ENCODE results near the gene AFAP1.

DNA sequence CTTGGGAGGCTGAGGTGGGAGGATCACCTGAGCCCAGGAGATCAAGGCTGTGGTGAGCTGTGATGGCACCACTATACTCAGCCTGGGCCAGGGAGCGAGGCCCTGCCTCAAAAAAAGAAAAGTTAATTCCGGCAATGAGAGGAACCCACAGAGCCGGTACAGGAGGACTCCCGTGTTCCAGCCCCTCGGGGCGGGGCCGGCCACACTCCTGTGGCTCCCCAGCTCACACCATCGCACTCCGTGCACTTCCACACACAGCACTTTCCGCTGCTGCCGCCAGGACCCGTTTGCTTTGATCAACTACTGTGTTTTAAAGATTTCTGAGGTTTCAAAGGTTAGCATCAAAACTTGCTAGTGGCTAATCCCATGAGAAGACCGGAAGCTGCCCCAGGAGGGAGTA, 171.7 kb downstream of the AFAP1 start:
- TF ChIP-seq POLR2AphosphoS5 (IDR thresholded peaks at IDR 0.05; ENCODE audit: low read depth, low read length) (no peak), TAF1 (IDR thresholded peaks at IDR 0.05; ENCODE audit: borderline replicate concordance, insufficient read depth, low read length) (no peak)

Measured in PFSK-1 (cell line).